Lower leg skin (tissue), 4 donors: ENCODE data around the gene PTS. TPM values are rescaled to one million over a fixed set of nuclear protein-coding genes. Genes with fewer than 3 reads are reported as not detected.

Source experiments
- DNase-seq, 2 donors: peaks; one replicate each; pipeline ENCODE4 v3.0.0-alpha.2; 2019; ENCODE audit warnings: low spot score in 2 of 2
- H3K4me3 ChIP-seq: fragments of 200-600 bp; sonication (generic); 2 replicates; pipeline ENCODE4 v1.5.1; 2017; ENCODE audit warnings: mild to moderate bottlenecking, low read depth; ENCODE audit not compliant: poor library complexity, severe bottlenecking
- CTCF ChIP-seq, 3 donors: fragments of 450-650 bp; IDR thresholded peaks; one replicate each; pipeline ENCODE4 v1.5.1; 2016; ENCODE audit warnings: antibody characterized with exemption in 3 of 3, mild to moderate bottlenecking in 3 of 3, moderate library complexity in 2 of 3
- POLR2A ChIP-seq, 2 donors: fragments of 450-650 bp; IDR thresholded peaks; one replicate each; pipeline ENCODE4 v1.6.1; 2016 to 2017; ENCODE audit warnings: antibody characterized with exemption in 2 of 2, mild to moderate bottlenecking in 1 of 2, moderate library complexity in 1 of 2
- WGBS, 2 donors: methylation state at CpG; one replicate each; pipeline ENCODE4 v1.1.5; 2018; 5-methylcytosine and 5-hydroxymethylcytosine counted together
- intact Hi-C: fragments of 100-400 bp; cut with DNase I; formaldehyde crosslinking; loops from one replicate; pipeline ENCODE4 v1.15.0; 2023; ENCODE audit warnings: low total_unique reads
- total RNA-seq, 4 donors: library from RNA; depleted of rRNA; stranded (reverse); fragments of >200 nt; gene quantifications; one replicate each; pipeline ENCODE4 v1.1.0, GENCODE V29; 2016

PTS gene
- total RNA-seq, 4 donors from 2014 or later = 17.0 to 37.2 (median 22.4) TPM

DNA sequence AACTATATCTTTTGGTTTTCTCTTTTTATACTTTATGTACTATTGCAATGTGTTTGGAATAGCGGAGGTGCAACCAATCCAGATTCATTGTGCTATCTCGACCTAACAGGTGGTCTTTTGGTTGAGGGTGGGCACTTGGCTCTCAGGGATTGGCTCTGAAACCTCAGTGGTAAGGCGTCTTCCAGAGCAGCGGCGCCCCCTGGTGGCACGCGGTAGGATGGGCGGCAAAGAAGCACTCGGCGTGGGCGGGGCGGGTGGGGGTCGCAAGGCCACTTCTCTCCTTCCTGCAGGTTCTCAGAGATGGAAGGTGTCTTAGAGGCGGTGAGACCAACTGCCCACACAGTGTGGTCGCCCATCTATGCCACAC, 53.7 kb downstream of the PTS start:
- DNase-seq = peak; percentile 48 to 91
- intact Hi-C loops = loop anchor here (5.0 to 10.0 kb wide), 3 partner anchors 63 to 1725 kb away; no protein-coding TSS in a partner anchor
- no peak for TF ChIP-seq POLR2A (IDR thresholded peaks at IDR 0.05)
- no peak for TF ChIP-seq CTCF (IDR thresholded peaks at IDR 0.05)
- WGBS, 2 donors = 4 to 5% methylated on average over 11 to 15 of the region's 15 CpGs
- no peak overlapping the region for H3K4me3 ChIP-seq

DNA sequence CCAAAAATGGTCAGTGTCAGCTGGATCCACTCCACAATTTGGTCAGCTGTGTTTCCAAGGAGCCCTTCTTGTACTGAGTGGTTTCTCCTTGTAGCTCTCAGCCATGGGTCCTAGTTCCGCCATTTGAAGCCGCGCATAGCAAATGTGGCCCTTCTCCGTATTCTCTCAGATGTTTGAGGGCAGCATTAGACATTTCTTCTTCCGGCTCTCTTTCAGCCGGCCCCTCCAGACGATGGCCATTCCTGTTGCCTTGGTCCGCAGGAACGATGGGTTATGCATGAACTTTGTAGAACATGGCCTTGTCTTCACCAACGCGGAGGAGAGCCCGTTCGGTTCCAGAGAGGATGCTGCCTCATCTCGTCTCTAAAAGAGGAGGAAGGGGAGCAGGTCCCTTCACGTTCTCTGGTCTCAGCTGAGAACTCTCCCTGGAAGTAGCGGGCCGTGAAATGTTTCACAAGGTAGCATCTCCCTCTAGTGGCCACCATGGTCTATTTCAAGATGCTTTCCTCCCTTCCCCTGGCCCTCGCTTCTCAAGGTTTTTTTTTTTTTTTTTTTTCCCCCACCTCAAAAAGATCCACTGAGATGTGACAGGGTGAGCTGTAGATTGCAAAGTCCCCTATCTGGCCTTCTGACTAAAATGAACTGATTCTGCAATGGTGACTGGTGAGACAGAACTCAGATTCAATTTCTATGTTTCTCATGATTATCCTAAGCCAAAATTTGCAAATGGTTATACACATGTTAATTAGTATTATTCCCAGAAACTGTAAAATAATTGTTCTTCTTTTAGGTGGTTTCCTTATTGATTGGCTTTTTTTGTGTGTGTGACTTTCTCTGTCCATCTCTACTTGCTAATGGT, 54.3 kb downstream of the PTS start:
- TF ChIP-seq CTCF (IDR thresholded peaks at IDR 0.05) (peak in 1 of 3 donors; percentile 51), POLR2A (IDR thresholded peaks at IDR 0.05) (no peak)
- DNase-seq = peak; percentile 69 to 90
- no peak overlapping the region for H3K4me3 ChIP-seq
- 1 to 3% methylated on average over 18 of the region's 18 CpGs for WGBS, 2 donors
- intact Hi-C loops = loop anchor here (5.0 to 10.0 kb wide), 2 partner anchors 63 to 1724 kb away; no protein-coding TSS in a partner anchor

GRCh38 chr11:112281726-112282125, 55.5 kb downstream of the PTS start:
- 81 to 83% methylated on average over 4 of the region's 4 CpGs for WGBS, 2 donors

More at GRCh38 chr11:112281726-112282125, 55.5 kb downstream of the PTS start:
- TF ChIP-seq CTCF (IDR thresholded peaks at IDR 0.05) (no peak), POLR2A (IDR thresholded peaks at IDR 0.05) (no peak)
- no peak overlapping the region for H3K4me3 ChIP-seq
- no peak for DNase-seq
- intact Hi-C loops = loop anchor here (5.0 to 10.0 kb wide), 2 partner anchors 64 to 1723 kb away; no protein-coding TSS in a partner anchor

Other genes with a start within 250 kb of the PTS start
- 10 to 100 TPM; 18.1 to 32.1 (median 23.8) TPM for gene DLAT, start 201.0 kb upstream of the PTS start, total RNA-seq
- 1 to 10 TPM in 2 of 4 donors, under 1 TPM in 2; 0.38 to 2.4 (median 0.90) TPM for gene PIH1D2, start 152.4 kb upstream of the PTS start, total RNA-seq
- gene NKAPD1, start 152.1 kb upstream of the PTS start, total RNA-seq = 10 to 100 TPM in 3 of 4 donors, 1 to 10 TPM in 1; 8.5 to 15.6 (median 12.3) TPM
- gene TIMM8B, start 139.7 kb upstream of the PTS start, total RNA-seq = 10 to 100 TPM; 12.4 to 49.0 (median 29.9) TPM
- 100 to 1,000 TPM in 2 of 4 donors, 10 to 100 TPM in 2; 60.9 to 142 (median 98.9) TPM for gene SDHD, start 139.6 kb upstream of the PTS start, total RNA-seq
- 100 to 1,000 TPM; 231 to 331 (median 297) TPM for gene IL18, start 62.3 kb upstream of the PTS start, total RNA-seq
- under 1 TPM in 2 of 4 donors, not detected in 2; 0.22 to 0.75 TPM for gene TEX12, start 59.1 kb upstream of the PTS start, total RNA-seq
- 1 to 10 TPM in 3 of 4 donors, under 1 TPM in 1; 0.98 to 5.7 (median 3.7) TPM for gene BCO2, start 50.9 kb upstream of the PTS start, total RNA-seq
- gene PLET1, start 34.4 kb downstream of the PTS start, total RNA-seq = not detected